Suppressor macrophage (primary cell): ENCODE measurements around the gene APPBP2.
"Not testable (repeated sequence)": the region's sequence is repeated elsewhere in the genome, so short reads cannot be mapped to it uniquely, and the experiment has no call there.

Source experiments
- DNase-seq, 4 experiments: peaks; one replicate each; pipeline ENCODE4 v3.0.0-alpha.2; 2020 to 2022
- total RNA-seq, 17 experiments: gene quantifications; one replicate each; lab custom pipeline; 2026; ENCODE audit warnings: mixed read lengths in 6 of 17, inconsistent platforms in 3 of 17; lab: John Stamatoyannopoulos, UW

The APPBP2 gene, protein sequence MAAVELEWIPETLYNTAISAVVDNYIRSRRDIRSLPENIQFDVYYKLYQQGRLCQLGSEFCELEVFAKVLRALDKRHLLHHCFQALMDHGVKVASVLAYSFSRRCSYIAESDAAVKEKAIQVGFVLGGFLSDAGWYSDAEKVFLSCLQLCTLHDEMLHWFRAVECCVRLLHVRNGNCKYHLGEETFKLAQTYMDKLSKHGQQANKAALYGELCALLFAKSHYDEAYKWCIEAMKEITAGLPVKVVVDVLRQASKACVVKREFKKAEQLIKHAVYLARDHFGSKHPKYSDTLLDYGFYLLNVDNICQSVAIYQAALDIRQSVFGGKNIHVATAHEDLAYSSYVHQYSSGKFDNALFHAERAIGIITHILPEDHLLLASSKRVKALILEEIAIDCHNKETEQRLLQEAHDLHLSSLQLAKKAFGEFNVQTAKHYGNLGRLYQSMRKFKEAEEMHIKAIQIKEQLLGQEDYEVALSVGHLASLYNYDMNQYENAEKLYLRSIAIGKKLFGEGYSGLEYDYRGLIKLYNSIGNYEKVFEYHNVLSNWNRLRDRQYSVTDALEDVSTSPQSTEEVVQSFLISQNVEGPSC
- total RNA-seq: 22.2 to 69.2 (median 39.4) reads per million in 17 experiments

DNA sequence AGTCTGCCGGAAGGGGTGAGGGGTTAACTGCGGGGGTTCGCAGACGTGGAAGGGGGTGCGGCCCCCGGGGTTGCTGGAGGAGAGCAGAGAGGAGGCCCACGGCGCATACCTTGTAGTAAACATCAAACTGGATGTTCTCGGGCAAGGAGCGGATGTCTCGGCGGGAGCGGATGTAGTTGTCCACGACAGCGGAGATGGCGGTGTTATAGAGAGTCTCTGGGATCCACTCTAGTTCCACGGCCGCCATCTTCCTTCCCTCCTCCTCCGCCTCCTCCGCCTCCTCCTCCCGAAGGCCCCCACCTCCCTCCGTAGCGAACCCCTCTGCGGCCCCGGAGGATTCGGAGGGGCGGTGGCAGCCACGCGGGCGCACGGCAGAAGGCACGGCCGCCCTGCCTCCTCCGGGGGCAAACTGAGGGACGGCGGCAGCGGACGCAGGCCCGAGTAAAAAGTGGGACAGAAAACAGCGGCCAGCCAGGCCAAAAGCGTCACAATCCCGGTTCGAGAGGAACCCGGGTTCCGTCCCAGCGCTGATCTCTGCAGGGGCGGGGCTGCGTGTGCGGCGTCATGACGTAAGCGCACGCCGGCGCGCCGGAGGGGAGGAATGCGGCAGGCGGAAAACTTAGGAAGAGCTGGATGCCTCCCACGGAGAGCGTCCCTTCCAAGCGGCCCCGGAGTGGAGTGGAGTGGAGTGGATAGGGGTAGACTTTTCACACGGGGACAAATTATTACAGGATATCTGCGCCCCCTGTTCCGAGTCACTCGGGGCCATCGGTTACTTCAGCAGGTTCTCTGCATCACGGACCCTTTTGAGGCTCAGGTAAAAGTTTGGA, at the start of gene APPBP2:
TSS of gene APPBP2 (minus strand) at position 558 of the 830 bp plus-strand sequence. CDS start at position 247, 311 bp downstream.
- peak; percentile 90 to 95 (median 92) for DNase-seq

DNA sequence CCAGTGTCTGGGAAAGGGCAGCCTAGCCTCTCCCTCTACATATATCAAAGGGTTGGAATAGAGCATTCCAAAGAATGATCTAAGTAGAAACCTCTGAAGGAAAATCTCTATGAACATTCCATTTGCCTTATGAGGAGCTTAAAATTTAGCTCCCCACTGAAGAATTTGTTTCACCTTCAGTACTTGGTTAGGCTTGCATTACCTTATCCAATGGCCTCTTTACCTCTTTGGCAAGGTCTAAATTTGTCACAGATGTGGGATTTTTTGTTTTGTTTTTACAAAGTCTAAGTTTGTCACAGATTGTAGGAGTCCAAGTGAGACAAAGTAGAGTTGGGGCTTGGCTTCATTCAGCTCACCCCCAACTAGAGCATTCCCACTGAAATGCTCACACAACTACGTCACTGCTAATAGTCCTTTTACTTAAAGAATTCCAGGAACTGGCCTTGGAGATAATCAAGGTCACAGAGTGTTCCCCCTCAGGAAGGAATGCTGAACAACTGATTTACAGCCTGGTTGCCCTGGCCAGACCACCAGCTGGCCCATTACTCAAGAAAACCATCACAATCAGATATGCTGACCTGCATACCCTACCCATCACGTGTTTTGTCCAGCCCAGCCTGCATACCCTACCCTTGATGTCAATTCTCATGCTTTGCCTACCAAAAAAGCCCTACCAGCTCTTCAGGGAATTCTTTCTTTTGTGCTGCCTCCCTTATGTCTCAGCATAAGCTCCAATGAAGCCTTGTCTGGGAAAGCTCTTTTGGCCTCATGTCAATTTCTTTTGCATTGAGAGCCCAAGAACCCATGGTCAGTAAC, 47.4 kb upstream of the APPBP2 start:
- no peak for DNase-seq

DNA sequence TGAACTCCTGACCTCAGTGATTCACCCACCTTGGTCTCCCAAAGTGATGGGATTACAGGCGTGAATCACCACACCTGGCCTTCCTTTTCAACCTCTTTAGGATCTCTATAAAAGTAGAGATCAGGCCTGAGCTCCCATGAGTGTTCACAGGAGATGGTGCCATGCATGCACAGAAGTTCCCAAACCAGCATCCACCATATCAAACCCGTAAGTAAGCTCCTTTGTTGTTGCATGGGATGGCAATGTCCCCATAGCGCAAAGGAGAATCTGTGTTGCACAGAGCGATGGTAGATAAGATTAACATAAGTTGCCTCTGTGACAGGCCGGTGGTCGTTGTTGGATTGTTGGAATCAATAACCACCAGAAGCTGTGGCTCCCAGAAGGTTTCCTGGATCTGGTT, 39.2 kb upstream of the APPBP2 start:
- DNase-seq: no peak

DNA sequence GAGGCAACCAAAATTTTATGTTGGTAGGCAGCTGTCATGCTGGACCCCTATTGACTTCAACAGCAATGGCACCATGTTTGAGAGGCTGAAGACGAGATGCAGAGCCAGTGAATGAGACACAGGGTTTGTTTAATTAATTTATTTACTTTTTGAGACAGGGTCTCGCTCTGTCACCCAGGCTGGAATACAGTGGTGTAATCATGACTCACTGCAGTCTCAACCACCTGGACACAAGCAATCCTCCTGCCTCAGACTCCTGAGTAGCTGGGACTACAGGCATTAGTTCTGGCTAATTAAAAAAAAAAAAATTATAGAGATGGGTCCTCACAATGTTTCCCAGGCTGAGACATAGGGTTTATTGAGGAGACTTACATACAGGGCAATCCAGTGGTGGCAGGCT, 37.7 kb upstream of the APPBP2 start:
- no peak for DNase-seq

DNA sequence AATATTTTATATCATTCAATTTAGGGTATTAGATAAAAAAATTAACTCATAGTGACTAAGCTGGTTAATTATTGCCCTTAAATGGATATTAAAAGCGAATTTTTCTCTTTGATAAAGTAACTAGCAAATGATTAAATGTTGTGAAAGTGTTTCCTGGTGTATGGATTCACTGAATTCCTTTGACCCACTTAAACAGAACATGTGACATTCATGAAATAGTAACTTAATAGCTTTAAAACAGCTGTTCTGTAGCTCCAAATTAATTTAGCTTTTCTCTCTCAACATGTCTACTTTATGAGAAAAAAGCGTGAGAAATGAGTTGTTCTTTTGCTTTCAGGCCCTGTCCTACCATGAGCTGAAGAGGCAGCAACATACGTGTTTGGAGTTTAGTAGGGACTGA, 36.4 kb upstream of the APPBP2 start:
- no peak for DNase-seq

DNA sequence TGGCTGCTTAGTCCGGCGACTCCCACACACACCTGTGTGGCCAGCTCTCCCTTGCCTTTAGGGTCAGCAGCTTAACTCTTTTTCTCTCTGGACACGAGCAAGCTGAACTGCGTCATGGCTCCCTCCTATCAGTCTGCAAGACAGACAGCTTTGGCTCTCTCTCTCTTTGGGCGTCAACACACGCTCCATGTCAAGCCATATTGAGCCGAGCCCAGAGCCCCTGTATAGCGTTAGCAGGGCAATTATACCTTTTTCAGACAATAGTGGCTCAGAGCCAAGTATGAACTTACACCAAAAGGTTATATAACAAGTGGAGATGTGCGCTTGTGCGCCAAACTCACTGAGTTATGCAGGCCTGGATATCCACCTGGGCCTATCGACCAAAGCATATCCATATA, 34.8 kb upstream of the APPBP2 start:
- DNase-seq: no peak

DNA sequence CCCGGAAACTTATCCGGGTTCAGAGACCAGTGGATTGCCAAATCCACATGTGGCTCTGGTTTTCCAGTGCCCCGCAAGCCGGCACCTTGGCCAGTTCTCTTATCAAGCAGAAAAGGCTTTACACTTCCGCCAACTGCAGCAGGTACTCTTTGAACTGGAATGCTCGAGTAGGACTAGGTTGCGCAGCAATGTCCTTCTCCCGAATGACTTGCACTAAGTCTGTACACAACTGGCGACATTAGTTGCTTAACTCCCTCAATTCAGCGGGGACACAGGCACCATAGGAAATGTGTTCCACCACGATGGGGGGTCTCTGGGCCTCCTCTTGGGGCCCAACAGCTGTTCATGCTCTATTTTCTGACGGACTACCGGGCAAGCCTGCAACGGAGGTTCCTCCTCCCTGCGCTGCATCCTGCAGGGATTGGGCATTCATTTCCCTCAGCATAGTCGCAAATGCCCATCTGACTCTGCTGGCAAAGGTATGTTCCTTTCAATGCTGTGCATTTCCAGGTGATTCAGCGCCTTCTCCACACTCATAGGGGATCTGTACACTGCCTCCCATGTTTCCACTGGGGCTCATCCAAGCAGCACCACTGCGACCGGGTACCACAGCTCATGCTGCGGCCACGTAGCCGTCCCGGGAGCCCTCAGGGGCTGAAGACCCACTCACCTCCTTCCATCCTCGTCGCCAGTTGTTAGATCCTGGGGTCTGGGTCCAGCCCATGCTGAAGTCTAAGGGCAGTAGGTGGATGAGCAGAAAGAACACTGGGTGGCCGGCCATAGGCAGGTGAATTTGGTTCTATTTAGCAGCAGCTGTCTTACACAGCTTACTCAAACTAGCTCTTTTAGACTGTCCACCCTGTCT, 34.2 kb upstream of the APPBP2 start:
- no peak for DNase-seq

DNA sequence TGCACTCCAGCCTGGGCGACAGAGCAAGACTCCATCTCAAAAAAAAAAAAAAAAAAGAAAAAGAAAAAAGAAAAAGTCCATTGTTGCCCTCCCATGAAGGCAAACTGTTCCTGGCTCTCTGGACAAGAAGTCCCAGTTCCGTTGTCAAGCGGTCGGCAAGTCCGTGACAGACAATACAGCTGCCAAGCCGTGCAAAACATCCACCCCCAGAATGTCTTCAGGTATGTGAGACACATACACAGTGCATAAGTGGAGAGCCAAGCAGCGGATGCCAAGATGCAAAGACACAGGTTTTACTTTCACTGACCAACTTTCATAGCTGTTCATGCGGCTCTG, 33.6 kb upstream of the APPBP2 start:
- no peak for DNase-seq

DNA sequence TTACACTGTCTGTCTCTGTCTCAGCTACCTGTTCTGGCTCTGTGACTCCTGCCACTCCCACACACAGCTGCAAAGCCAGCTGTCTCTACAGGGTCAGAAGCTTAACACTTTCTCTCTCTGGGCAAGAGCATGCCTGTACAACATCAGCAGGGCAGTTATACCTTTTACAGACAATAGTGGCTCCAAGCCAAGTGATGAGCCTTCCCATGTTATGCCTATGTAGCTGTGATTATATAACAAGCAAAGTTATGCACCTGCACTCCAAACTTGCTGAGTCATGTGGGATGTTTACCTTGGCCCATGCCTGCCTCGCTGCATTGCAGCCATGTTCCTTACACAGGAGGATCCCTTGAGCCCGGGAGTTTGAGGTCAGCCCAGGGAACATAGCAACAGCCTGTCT, 31.8 kb upstream of the APPBP2 start:
- no peak for DNase-seq

DNA sequence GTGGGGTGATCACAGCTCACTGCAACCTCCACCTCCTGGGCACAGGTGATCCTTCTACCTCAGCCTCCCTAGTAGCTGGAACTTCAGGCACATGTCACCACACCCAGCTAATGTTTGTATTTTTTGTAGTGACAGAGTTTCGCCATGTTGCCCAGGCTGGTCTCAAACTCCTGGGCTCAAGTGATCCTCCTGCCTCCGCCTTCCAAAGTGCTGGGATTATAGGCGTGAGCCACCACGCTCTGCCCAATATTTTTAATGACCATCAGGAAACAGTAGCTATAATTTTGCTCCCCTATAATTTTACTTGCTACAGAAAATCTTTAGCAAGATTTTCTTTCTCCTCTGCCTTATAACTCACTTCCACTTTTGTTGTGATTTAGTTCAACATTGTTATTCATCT, 29.7 kb upstream of the APPBP2 start:
- DNase-seq: no peak

DNA sequence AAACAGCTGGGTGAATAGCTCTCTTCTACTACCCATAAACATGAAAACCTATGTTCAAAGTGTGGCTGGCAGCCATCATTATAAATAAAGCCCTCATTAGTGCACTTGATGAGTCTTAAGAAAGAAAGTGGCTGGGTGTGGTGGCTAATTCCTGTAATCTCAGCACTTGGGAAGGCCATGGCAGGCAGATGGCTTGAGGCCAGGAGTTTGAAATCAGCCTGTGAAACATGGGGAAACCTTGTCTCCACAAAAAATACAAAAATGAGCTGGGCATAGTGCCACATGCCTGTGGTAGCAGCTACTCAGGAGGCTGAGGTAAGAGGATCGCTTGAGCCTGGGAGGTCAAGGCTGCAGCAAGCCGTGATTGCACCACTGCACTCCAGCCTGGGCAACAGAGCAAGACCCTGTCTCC, 28.3 kb upstream of the APPBP2 start:
- DNase-seq: no peak

DNA sequence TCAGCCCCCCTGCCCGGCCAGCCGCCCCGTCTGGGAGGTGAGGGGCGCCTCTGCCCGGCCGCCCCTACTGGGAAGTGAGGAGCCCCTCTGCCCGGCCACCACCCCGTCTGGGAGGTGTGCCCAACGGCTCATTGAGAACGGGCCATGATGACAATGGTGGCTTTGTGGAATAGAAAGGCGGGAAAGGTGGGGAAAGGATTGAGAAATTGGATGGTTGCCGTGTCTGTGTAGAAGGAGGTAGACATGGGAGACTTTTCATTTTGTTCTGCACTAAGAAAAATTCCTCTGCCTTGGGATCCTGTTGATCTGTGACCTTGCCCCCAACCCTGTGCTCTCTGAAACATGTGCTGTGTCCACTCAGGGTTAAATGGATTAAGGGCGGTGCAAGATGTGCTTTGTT, 26.2 kb upstream of the APPBP2 start:
- not testable (repeated sequence) for DNase-seq

DNA sequence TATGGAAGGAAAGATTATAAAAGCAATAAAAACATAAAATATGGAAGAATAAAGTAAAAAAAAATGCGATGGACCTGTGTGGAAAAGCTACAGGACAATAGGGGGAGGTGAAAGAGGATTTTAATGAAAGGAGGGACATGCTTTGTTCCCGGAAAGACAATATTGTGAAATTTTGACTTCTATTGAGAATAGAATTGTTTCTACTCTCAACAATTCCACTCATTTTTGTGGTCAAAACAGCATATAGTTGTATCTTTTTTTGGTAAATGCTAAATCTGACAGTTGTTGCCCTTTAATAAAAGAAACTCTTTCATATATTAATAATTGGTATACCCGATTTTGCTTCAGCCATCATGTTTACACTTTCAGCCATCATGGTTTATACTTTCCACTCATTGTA, 22.9 kb upstream of the APPBP2 start:
- no peak for DNase-seq

DNA sequence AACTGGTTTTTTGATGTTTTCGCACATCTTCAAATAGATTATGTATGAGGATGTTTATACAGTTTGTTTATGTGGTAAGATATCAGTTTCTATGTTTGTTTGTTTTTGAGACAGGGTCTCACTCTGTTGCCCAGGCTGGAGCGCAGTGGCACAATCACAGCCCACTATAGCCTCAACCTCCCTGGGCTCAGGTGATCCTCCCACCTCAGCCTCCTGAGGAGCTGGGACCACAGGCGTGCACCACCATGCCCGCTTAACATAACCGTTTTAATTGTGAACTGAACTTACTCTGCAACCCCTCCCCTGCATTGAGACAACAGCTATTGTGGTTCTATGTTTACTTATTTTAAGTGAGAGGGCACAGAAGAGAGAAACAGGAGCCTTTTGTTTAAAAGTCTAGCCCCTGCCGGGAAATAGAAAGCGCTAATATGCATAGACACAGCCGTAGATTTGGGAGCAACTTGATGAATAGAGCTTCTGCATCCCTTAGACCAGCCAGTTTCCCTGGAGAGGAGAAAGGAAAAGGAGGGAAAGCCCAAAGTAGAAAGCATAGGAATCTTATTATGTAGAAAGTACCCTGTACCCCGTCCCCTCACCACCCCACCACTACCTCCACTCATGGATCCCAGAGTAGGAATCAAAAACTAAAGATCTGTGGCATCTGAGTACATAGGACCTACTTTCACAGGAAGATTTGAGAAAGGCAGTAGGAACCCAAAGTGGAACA, 19.6 kb upstream of the APPBP2 start:
- no peak for DNase-seq

DNA sequence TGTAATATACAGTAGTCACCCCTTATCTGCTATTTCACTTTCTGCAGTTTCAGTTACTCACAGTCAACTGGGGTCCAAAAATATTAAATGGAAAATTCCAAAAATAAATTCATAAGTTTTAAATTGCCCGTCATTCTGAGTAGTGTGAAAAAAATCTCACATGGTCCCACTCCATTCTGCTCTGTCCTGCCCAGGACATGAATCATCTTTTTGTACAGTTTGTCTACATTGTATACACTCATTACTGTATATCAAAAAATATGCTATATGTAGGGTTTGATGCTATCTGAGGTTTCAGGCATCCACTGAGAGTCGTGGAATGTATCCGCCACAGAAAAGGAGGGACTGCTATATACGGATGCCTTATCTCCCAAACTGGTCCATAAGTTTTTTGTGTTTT, 16.0 kb upstream of the APPBP2 start:
- no peak for DNase-seq

DNA sequence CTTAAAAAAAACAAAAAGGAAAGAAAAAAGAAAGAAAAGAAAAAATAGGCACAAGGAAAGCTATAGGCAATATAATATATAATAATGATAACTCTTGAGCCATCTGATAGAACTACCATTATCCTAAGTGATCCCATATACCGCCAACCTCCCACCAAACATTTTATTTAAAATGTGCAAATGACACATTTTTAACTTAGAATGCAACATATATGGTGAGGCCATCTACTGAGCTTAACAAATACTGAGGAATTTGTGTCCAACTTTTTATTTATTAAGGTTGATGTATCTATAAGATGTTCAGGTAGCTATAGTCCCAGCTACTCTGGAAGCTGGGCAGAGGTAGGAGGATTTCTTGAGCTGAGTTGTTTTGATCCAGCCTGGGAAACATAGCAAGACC, 14.4 kb upstream of the APPBP2 start:
- DNase-seq: no peak

DNA sequence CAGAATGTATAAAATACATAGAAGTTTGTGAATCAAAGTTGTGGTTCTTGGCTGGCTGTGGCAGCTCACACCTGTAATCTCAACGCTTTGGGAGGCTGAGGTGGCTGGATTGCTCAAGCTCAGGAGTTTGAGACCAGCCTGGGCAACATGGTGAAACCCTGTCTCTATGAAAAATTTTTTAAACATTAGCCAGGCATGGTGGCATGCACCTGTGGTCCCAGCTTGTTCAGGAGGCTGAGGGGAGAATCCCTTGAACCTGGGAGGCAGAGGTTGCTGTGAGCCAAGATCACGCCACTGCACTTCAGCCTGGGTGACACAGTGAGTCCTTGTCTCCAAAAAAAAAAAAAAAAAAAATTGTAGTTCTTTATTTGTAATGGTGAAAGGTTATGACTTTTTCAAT, 13.8 kb upstream of the APPBP2 start:
- no peak for DNase-seq

DNA sequence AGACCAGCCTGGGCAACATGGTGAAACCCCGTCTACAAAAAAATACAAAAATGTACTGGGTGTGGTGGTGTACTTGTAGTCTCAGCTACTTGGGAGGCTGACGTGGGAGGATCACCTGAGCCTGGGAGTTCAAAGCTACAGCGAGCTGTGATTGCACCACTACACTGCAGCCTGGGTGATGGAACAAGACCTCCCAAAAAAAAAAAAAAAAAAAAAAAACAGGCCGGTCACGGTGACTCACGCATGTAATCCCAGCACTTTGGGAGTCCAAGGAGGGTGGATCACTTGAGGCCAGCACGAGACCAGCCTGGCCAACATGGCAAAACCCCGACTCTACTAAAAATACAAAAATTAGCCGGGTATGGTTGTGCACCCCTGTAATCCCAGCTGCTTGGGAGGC, 12.7 kb upstream of the APPBP2 start:
- no peak for DNase-seq

DNA sequence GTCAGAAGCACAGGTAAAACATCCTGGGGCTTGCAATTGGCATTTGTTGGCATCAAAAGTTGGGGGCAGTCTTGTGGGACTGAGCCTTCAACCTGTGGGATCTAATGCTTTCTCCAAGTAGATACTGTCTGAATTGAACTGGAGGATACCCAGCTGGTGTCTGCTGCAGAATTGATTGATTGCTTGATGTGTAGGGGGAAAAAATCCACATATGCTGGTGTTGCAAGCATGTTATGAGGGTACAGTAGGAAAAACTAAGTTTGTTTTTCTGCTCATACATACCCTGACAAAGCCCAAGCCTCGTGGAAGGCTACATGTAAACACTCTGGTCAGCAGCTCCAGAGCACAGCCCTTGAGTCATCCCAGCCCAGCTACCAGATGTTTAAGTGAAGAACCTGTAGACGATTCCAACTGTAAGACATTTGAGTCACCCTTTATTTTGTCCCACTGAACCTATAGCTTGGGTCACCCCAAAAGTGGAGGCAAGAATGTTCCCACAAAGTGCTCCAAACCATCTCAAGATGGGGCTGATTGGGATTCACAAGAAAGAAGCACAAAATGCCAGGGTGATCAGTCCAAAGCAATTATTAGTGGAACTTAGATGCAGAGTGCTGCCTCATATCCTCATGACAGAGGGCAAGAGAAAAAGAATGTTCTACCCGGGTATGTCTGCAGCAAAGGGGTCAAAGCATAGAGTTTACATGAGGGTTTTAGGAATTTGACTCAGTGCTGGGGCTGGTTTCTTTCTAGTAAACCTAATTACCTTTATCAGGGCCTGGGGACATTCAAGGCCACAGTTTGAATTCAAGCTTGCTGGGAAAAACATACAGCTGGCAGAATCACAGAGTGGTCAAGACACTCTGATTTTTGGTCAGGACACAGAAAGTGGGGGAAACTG, 9.6 kb upstream of the APPBP2 start:
- no peak for DNase-seq

DNA sequence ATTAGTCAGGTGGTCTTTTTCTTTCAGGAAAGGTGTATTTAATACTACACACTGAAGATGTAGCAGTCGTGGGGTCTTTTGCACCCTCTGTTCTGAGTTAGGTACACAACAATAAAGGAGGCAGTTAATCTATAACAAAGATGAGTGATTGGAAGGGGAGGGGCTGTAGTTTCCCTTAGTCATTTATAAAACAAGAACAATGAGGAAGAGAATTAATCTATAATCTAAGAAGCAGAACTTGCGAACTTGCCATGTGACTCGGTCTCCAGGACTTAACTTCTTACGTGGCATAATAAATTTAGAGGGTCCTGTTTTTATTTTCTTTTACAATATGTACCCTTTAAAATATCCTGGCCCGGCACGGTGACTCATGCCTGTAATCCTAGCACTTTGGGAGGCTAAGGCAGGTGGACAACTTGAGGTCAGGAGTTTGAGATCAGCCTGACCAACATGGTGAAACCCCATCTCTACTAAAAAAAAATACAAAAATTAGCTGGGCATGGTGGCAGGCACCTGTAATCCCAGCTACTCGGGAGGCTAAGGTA, 8.6 kb upstream of the APPBP2 start:
- DNase-seq: no peak
